SK-N-MC (cell line): ENCODE data around the gene NOSTRIN.

Experiments
- EZH2 ChIP-seq: fragments of 200-600 bp; sonication (generic); IDR thresholded peaks from one replicate; pipeline ENCODE4 v1.6.1; 2017; ENCODE audit warnings: antibody characterized with exemption
- POLR2AphosphoS5 ChIP-seq: IDR thresholded peaks from 2 replicates; pipeline ENCODE4 v1.6.1; 2012; ENCODE audit warnings: mild to moderate bottlenecking, low read depth, low read length, borderline replicate concordance

DNA sequence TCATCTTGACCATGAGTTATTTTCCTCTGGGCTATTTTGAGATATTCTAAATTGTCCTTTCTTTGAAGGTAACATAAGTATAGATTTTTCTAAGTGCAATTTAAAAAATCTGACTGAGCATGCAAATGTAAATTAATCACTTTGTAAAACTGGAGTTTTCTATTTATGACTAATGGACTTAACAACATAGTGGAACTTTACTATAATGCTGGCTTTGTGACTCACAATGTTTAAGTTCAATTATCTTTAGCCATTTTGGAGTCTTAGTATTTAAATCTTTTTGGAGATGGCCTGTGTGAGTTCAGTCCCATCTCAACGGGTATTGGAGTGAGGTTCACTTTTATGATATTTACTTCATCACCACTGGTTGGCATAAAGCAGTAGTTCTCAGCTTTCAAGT lies 35.2 kb upstream of the NOSTRIN start:
- no peak for TF ChIP-seq EZH2
- TF ChIP-seq POLR2AphosphoS5: no peak
